HPDE6-E6E7 (cell line): Measurements from ENCODE around the gene BAG2.

Source experiments
- DNase-seq: peaks from one replicate; pipeline ENCODE4 v3.0.0; 2011; ENCODE audit warnings: missing footprints; ENCODE audit errors: extremely low spot score

The BAG2 gene

DNA sequence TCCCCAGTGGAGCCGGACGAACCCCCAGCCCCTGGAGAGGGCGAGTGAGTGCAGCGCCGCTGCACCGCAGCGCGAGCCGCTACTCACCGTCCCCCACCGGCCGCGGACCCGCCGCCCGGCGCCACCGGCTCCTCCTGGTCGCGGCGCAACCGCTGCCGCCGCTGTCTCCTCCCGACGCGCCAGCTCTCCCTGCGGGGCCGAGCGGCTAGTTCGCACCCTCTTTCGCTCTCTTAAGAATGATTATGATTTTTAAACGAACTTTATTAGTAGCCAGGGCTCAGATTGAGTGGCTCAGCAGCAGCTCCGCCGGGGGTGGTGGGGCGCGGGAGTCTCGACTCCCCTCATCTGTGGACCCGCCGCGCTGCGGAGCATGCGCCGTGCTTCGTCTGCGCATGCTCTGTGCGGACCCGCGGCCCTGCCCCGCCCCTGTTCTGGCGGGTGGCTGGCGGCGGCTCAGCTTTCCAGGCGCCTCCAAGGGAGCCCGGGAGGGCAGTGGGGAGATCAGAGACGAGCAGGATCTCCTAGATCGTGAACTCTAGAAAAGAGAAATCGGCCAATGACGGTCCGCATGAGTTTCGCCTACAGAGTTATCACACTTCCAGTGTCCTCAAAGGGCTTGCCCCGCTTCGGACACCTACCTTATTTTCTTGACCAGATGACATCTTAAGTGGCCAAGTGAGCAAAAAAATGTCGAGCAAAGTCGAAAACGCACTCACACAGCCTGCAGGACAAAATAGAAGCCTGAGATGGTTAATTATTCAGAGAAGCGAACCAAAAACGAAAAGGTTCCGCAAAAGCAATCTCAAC lies 50.0 kb downstream of the BAG2 start, which contains the start of gene RAB23:
Gene RAB23 (minus strand): TSS at position 372 of the 807 bp plus-strand sequence. CDS start 11,927 bp downstream, outside the sequence.
- DNase-seq: peak; percentile 82

DNA sequence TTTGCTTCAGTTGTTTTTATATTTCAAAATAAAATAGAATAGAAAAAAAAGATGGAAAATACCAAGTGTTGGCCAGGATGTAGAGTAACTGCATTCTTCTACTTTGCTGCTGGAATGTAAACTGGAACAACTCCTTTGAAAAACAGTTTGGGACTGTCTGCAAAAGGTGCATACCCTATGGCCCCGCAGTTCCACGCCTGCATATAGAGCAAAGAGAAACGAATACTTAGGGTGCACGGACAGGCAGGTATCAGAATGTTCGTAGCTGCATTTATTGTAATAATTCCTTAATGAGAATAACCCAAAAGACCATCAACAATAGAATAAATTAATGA lies 50.6 kb downstream of the BAG2 start:
- no peak for DNase-seq

DNA sequence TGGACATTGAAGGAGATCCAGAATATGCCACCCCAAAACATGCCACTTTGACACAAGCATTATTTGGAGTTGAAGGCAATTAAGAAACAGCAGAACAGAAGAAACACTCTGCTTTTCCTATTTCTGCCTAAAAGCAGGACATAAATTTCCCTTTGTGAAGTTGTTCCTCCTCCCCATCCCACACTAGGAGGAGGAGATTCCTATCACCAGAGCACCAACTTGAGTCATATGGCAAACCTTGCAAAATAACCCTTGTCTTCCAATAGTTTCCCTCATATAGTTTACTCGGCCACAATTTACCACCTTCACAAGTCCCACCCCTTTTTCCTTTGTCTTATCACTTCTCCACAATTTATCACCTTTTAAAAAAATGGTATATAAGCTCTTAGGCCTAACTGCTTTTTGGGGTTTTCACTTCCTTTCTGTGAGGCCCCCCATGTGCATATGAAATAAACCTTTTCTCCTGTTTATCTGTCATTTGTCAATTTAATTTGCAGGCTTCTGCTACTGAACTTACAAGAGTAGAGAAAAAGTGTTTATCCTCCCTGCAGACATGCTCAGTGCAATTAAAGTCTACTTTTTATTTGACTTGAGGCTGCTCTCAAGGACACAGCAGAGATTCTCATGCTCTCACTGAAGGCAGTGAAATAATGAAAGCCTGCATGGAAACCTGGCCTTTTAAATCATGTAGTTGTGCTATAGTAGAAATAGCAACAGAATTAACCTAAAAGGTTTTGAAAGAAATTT lies 52.8 kb downstream of the BAG2 start:
- no peak for DNase-seq

DNA sequence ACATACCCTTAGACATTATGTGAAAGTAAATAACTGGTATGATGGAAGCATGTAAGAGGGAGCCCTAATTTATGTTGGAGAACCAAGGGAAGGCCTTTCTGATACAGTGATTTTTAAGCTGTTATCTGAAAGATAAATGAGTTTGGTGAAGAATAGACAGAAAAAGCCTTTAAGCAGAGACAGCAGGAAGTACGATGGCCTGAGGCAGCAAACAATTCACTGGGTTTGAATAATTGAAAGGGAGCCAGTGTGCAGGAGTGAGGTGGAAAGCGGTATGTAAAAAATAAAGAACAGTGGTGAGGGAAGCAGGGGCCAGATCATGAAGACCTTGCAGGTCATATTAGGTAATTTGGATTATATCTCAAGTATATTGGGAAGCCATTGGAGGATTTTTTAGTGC lies 54.1 kb downstream of the BAG2 start:
- no peak for DNase-seq
